SJSA1 (cell line): ENCODE measurements around the gene JADE1. TPM values are rescaled to one million over a fixed set of nuclear protein-coding genes. Genes with fewer than 3 reads are reported as not detected.

ENCODE experiments used
- DNase-seq, 2 experiments: peaks; one replicate each; pipeline ENCODE4 v3.0.0-alpha.2; 2015 to 2020; ENCODE audit warnings: low spot score in 2 of 2, low read depth in 1 of 2
- H3K27ac ChIP-seq: fragments of 250-450 bp; sonication (Bioruptor Pico); 2 replicates; pipeline ENCODE4 v1.5.1; 2020; ENCODE audit warnings: mild to moderate bottlenecking, moderate library complexity
- H3K27me3 ChIP-seq: fragments of 250-450 bp; sonication (Bioruptor Pico); replicated peaks from 2 replicates; pipeline ENCODE4 v1.5.1; 2020; ENCODE audit warnings: mild to moderate bottlenecking, moderate library complexity
- H3K36me3 ChIP-seq: fragments of 250-450 bp; sonication (Bioruptor Pico); 2 replicates; pipeline ENCODE4 v1.5.1; 2020; ENCODE audit warnings: mild to moderate bottlenecking
- H3K4me1 ChIP-seq: fragments of 250-450 bp; sonication (Bioruptor Pico); replicated peaks from 2 replicates; pipeline ENCODE4 v1.6.1; 2021; ENCODE audit warnings: mild to moderate bottlenecking
- H3K4me3 ChIP-seq: fragments of 250-450 bp; sonication (Bioruptor Pico); 2 replicates; pipeline ENCODE4 v1.5.1; 2020; ENCODE audit warnings: mild to moderate bottlenecking
- H3K9me3 ChIP-seq: fragments of 250-450 bp; sonication (Bioruptor Pico); replicated peaks from 2 replicates; pipeline ENCODE4 v1.5.1; 2020; ENCODE audit warnings: mild to moderate bottlenecking
- total RNA-seq: library from RNA; depleted of rRNA; stranded (reverse); fragments of >200 nt; shearing (Covaris generic); gene quantifications from 2 replicates; pipeline ENCODE4 v1.2.3, GENCODE V29; 2014; rRNA removed

JADE1 gene
- total RNA-seq, result 29.2 and 30.3 TPM in 2 replicates

DNA sequence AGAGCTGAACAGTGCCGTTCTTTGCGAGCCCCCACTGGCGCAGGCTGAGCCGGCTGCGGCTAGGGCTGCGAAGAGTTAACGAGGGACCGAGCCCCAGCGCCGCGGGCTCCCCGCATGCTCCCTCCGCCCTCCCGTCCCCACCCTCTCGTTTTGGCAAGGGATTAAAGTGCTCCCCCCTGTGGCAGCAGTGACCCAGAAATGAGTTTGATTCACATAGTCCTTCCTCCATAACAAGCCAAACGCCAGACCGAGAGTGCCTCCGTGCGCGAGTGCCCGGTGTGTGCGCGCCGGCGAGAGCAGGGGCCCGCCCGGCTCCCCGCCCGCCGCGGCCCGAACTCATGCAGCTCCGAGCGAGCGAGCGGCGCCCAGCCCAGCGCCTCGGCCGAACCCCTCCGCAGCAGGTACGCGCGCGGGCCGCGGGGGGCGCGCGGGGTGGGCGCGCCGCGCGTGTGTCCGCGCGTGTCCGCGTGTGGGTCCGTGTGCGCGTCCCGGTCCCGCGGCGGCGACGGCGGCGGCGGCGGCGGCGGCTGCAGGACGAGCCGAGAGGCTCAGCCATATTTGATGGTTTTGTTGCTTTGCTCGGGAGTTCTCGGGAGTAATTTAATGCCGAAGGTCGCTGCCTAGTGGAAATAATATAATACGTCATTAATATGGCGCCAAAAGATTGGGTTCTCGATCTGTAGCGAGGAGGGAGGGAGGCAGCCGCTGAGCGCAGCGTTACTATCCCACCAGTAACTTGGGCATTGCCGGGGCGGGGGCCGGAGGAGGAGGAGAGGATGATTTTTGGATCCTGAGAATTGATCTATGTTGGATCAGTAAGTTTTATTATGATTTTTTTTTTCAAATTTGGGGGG is at the start of gene JADE1:
Gene JADE1 (plus strand): TSS at position 224 of the 854 bp plus-strand sequence. CDS start 22,059 bp downstream, outside the sequence.
- Histone ChIP-seq H3K9me3 (no peaks in the 10 kb centered on the region), H3K4me3 (peak within 1 kb of the TSS; percentile 76), H3K4me1 (peaks cover 17% of the 10 kb centered on the region), H3K27me3 (no peaks in the 10 kb centered on the region), H3K27ac (peak within 1 kb of the TSS; percentile 86), H3K36me3 (peaks cover 7% of the 10 kb centered on the region)
- peak; percentile 93 for DNase-seq

DNA sequence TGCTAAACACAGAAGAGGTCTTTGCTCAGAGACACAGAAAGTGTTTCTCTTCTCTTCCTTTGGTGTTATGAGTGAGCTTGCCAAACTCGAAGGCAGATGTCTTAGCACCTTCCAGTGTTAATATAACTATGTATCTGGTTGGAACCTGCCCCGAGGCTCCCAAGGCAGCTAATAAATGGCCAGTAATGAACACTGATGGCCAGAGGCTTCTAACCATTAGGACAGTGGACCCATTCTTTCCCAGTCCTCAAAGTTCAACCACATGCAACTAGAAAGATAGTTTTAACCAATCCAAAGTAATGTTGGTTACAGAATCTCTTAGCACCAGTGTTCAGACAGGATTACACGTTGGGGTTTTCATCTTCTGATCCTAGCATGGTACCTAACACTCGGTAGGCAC is 42.7 kb upstream of the JADE1 start:
- Histone ChIP-seq H3K27ac (no peak overlapping the region), H3K36me3 (no peaks in the 10 kb centered on the region), H3K27me3 (no peaks in the 10 kb centered on the region), H3K4me3 (no peak overlapping the region), H3K9me3 (no peaks in the 10 kb centered on the region), H3K4me1 (0 out of 2 replicates have a peak, but pooled peaks cover 3% of the 10 kb centered on the region)
- DNase-seq, result no peak

DNA sequence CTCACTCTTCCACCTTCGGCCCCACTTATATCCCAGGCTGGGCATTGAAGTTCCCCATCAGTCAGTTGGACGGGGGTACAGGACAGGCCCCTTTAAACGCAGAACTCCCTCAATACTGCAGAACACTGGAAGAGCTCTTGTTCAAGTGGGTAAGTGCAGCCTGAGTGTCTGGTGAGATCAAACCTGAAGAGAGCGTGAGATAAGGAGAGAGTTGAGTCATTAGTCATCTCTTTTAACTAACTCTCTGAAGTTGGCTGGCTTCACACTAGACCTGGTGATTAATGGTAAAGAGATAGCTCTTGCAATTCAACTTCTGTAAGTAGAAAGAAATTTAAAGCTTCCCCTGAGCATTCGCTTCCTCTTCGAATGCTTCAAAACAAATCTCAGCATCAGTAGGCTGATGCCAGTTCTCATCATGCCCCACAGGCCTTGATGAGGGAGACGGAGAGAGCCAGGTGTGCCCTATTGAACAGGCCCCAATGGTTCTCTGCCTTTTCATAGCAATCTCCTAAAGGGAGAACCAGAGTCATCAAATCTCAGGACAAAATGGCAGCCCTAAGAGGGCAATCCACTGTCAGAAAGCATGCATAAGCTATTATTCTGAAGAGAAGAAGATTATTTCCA is 41.0 kb upstream of the JADE1 start:
- Histone ChIP-seq H3K27me3 (no peaks in the 10 kb centered on the region), H3K27ac (no peak overlapping the region), H3K4me3 (no peak overlapping the region), H3K36me3 (no peaks in the 10 kb centered on the region), H3K9me3 (no peaks in the 10 kb centered on the region), H3K4me1 (0 out of 2 replicates have a peak, but pooled peaks cover 3% of the 10 kb centered on the region)
- no peak for DNase-seq

DNA sequence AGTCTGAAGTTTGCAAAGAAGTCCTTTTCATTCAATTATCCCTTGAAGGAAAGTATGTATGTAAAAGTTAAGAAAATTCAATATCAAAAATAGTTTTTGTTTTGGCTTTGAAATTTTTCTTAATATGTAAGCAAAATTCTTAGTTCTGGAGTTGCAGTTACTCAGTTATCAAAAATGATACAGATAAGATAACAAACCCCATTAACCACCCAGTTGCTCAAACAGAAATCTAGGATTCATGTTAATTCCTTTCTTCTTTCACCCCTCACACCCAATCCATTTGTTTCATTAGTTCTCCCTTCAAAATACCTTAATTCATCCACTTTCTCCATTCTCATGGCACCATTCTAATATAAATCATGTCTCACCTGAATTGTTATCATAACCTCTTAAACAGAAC is 40.5 kb upstream of the JADE1 start:
- H3K9me3 ChIP-seq, result no peaks in the 10 kb centered on the region

DNA sequence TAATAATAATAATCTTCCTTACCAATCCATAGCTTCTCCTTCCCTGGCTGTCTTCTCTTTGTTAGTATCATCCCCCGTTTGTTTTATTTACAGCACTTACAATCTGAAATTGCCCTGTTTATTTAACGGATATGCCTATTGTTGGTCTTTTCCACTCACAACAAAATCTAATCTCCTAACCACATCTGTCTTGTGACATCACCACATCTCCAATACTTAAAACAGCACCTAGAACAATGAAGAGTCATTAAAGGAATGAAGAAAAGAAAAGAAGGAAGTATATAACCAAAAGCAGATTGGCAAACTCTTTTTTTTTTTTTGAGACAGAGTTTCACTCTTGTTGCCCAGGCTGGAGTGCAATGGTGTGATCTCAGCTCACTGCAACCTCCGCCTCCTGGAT is 38.7 kb upstream of the JADE1 start:
- no peak overlapping the region for H3K4me3 ChIP-seq
- peak in 1 of 2 experiments; percentile 57 for DNase-seq
- no peaks in the 10 kb centered on the region for H3K36me3 ChIP-seq
- H3K27ac ChIP-seq, result no peak overlapping the region
- H3K9me3 ChIP-seq, result no peaks in the 10 kb centered on the region
- H3K27me3 ChIP-seq, result no peaks in the 10 kb centered on the region
- 0 out of 2 replicates have a peak, but pooled peaks cover 3% of the 10 kb centered on the region for H3K4me1 ChIP-seq

More for the DNA sequence above, 40.5 kb upstream of the JADE1 start:
- H3K4me1 ChIP-seq, result 0 out of 2 replicates have a peak, but pooled peaks cover 3% of the 10 kb centered on the region
- H3K27me3 ChIP-seq, result no peaks in the 10 kb centered on the region
- no peaks in the 10 kb centered on the region for H3K36me3 ChIP-seq
- H3K4me3 ChIP-seq, result no peak overlapping the region
- no peak overlapping the region for H3K27ac ChIP-seq
- DNase-seq, result no peak

DNA sequence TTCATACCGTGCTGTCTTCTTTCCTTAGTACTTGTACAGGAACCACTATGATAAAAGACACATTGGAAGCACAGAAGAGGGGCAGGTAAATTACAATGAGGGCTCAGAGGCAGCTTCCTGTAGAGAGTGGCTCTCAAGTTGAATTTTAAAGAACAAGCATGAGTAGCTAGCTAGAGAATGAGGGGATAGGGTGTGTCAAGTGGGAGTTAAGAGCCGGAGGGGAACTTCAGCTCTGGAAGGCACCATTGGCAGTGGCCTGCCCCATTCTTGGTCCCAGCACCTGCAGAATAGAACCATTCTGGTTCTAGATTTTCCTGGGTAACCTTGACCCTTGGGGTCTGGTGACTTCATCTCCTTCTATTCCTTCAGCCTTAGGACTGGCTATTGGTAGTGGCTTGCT is 34.0 kb upstream of the JADE1 start:
- Histone ChIP-seq H3K4me1 (peaks cover 15% of the 10 kb centered on the region), H3K27me3 (no peaks in the 10 kb centered on the region), H3K4me3 (no peak overlapping the region), H3K36me3 (no peaks in the 10 kb centered on the region), H3K9me3 (no peaks in the 10 kb centered on the region), H3K27ac (no peak overlapping the region)
- no peak for DNase-seq

DNA sequence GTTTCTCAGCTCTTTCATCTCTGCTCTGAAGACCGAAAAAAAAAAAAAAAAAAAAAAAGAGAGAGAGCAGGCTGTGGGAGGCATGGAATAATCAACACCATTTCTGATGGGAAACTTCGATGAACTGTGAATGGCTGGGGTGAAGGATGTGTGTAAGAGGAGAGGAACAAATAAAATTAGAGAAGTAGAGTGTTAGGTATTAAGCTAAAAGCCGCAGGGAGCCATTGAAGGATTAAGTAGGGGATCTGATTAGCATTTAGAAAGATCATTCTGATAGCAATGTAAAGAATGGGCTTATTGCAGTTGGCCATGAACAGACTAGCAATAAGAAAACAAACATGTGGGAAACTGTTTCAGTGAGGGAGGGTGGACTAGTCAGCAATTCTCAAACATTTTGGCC is 33.6 kb upstream of the JADE1 start:
- DNase-seq, result no peak

DNA sequence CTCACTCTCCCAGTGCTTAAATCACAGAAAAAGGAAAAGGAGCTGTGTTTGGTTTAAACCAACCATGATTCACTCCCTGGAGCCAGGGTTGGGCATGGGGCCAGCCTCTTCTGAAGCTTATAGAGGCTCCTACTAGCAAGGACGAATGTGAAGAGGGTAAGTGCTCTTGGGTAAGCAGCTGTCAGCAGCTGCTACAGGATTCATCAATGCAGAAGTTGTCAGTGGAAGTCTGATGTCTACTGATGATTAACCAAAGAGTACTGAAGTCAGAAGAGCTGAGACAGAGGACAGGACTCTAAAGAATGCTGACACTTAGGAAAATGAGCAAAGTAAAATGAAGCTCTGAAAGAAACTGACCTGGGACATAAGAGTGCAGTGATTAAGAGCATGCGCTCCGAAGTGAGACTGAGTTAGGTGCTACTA is 32.7 kb upstream of the JADE1 start:
- H3K4me3 ChIP-seq, result no peak overlapping the region
- H3K36me3 ChIP-seq, result no peaks in the 10 kb centered on the region
- H3K27ac ChIP-seq, result no peak overlapping the region
- no peaks in the 10 kb centered on the region for H3K9me3 ChIP-seq
- H3K27me3 ChIP-seq, result no peaks in the 10 kb centered on the region
- peaks cover 12% of the 10 kb centered on the region for H3K4me1 ChIP-seq
- DNase-seq, result peak; percentile 66 to 77

More for the DNA sequence above, 33.6 kb upstream of the JADE1 start:
- Histone ChIP-seq H3K9me3 (no peaks in the 10 kb centered on the region), H3K27me3 (no peaks in the 10 kb centered on the region), H3K4me3 (no peak overlapping the region), H3K36me3 (no peaks in the 10 kb centered on the region), H3K4me1 (peaks cover 15% of the 10 kb centered on the region), H3K27ac (no peak overlapping the region)

DNA sequence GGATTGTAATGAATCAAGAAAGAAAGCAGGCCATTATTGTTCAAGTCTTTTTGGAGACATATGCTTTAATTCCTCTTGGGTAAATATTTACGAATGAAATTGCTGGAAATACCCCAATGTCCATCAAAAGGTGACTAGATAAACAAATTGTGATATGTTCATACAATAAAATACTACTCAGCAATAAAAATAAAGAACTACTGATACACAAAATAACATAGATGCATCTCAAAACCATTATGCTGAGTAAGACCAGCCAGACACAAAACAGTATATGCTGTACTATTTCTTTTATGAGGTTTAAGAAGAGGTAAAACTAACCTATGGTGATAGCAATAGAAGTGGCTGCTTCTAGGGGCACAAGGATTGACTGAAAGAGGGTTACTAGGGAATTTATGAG is 28.8 kb upstream of the JADE1 start:
- Histone ChIP-seq H3K27ac (no peak overlapping the region), H3K4me1 (peaks cover 12% of the 10 kb centered on the region), H3K36me3 (no peaks in the 10 kb centered on the region), H3K9me3 (no peaks in the 10 kb centered on the region), H3K4me3 (no peak overlapping the region), H3K27me3 (no peaks in the 10 kb centered on the region)
- no peak for DNase-seq

DNA sequence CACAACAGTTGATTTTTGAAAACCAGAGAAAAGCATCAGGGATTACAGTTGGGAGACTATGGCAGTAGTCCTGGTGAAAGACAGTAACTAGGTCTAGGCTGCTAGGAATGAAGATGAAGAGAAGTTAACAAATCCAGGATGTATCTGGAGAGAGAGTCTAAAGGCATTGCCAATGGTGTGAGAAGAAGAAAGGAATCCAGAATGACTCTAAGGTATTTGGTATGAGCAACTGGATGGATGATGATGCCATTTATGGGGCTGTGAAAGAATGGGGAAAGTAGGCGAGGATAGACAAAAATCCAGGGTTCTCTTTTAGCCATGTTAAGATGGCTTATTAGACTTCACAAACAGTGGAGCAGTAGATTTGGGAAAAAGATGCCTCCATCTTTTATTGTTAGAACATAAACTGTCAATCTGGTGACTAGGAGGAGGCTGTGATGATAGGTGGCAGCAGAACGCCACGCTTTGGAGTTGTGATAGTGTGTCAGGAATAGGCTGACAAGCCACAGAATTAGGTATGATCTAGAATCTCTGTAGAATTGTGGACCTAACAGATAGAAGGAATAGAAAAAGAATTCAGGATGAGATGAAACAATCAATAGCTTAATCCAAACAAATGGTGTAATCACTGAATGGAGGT is 27.3 kb upstream of the JADE1 start:
- Histone ChIP-seq H3K9me3 (no peaks in the 10 kb centered on the region), H3K4me3 (no peak overlapping the region), H3K27ac (no peak overlapping the region), H3K27me3 (no peaks in the 10 kb centered on the region), H3K36me3 (no peaks in the 10 kb centered on the region), H3K4me1 (no peaks in the 10 kb centered on the region)
- no peak for DNase-seq

DNA sequence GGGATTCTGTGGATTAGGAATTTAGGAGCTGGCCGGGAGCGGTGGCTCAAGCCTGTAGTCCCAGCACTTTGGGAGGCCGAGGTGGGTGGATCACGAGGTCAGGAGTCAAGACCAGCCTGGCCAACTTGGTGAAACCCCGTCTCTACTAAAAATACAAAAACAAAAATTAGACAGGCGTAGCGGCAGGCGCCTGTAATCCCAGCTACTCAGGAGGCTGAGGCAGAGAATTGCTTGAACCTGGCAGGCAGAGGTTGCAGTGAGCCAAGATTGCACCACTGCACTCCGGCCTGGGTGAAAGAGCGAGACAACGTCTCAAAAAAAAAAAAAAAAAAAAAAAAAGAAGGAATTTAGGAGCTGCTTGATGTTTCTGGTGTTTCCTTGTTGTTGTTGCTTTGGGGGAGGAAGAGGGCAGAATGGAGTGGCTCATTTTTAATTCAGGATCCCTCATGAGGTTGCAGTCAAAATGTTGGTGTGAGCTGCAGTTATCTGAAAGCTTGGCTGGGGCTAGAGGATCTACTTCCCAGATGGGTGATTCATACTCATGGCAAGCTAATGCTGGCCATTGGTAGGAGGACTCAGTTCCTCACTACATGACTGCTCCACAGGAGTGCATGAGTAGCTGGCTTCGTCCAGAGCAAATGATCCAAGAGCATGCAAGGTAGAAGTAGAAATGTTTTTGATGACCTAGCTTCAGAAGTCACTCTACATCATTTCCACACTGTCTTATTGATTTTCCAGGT is 26.5 kb upstream of the JADE1 start:
- Histone ChIP-seq H3K36me3 (no peaks in the 10 kb centered on the region), H3K27ac (no peak overlapping the region), H3K4me3 (no peak overlapping the region), H3K4me1 (no peaks in the 10 kb centered on the region), H3K9me3 (no peaks in the 10 kb centered on the region), H3K27me3 (no peaks in the 10 kb centered on the region)
- no peak for DNase-seq

DNA sequence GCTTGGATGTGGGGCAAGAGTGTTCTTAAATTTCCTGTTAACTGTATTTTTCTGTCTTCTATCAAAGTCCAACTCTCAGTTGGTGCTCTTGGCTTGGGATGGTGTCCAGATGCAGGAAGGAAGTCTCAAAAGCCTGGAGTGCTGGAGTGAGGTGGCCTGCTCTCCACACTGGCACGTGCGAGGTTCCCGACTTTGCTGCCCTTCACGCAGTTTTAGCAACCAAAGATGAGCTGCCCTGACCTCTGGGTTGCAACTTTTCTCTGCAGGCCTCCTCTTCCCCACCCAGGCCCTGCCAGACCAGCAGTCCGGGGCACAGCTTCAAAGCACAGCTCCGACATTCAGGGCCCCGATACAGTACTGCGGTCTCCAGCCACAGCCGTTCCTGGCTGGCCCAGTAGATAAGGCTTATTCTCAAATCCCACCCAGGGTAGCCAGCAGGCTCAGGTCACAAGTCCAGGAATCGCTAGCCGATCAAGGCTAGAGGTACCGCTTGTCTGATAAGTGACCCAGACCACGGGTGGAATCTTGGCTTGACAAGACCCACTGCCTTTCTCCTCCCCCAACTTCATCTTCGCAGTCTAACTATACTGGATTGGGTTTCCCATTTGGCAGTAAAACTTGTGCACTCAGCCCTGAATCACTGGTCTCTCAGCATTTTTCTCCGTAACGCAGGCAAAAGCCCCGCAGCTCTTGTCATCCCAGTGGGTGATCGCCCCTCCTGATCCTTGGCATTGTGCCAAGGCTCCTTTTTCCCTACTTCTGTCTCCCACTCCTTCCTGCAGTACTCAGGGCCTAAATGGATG is 21.8 kb upstream of the JADE1 start:
- DNase-seq, result no peak
- Histone ChIP-seq H3K36me3 (no peaks in the 10 kb centered on the region), H3K27ac (no peak overlapping the region), H3K4me3 (no peak overlapping the region), H3K9me3 (no peaks in the 10 kb centered on the region), H3K4me1 (no peaks in the 10 kb centered on the region), H3K27me3 (no peaks in the 10 kb centered on the region)
